Measurements from ENCODE around the gene MICOS13.

MICOS13 gene

DNA sequence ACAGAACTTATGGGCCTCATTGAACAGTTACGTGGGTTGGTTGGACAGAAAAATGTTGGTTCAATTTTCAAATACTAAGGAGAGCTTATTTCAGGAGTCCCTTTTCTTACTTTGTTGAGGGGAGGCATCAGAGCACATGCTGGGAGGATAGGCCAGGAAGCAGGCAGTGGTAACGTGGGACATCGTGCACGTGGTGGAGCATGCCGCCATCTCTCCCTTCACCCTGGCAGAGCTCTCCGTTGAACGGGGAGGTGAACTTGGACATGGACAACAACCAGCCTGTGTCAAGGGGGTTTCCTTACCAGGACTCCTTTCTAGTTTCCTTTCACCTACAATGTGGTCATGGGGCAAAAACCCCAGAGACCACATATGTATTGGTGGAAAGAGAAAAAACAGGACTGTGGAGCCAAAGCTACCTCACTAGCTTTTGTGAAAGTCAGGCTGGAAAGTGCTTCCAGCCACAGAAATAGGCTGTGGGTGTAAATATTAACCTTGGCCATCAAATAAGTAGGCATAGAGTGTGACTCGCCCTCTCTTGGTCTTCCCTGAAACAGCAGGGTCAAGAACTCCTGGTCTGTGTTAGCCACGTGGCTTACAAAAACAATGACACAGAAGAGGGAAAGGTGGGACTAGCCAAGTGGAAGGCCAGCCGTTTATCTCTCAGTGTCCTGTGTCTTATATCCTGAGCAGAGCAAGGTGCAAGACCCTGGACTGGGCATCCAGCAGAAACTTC is 14.4 kb downstream of the MICOS13 start:
- peak; percentile 82 for FAIRE-seq

DNA sequence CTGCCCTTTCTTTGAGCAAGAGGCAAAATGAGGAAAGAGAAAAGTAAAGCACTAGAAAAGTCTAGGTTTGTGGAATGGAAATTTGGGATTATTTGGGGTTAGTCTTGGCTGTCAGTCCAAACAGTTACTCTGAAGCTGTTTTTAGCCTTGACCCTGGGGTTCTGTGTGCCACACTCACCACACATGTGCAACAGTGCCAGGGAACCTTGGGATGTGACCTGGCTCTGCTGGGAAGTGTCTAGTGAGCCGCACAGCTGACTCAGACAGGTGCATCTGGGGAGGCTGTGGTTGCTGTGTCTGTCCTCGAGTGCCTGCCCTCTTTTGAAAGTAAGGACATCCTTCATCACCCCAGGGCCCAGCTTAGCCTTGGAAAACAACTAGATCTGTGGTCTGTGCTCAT is 15.8 kb downstream of the MICOS13 start:
- FAIRE-seq: no peak

DNA sequence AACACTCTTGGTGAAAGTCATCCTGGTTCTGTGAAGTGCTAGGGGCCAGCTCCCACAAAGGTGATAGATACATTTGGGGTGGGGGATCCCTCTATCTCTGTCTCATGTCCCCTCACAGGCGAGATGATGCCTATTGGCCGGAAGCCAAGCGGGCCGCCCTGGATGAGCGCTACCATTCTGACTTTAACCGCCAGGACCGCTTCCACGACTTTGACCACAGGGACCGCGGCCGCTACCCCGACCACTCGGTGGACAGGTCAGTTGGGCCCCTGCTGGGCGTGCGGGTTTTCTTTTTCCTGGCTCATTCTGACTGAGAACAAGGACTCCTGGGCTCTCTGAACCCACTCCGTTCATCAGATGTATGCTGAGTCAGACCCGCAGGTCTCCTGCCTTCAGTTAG is 16.4 kb downstream of the MICOS13 start:
- FAIRE-seq: no peak

DNA sequence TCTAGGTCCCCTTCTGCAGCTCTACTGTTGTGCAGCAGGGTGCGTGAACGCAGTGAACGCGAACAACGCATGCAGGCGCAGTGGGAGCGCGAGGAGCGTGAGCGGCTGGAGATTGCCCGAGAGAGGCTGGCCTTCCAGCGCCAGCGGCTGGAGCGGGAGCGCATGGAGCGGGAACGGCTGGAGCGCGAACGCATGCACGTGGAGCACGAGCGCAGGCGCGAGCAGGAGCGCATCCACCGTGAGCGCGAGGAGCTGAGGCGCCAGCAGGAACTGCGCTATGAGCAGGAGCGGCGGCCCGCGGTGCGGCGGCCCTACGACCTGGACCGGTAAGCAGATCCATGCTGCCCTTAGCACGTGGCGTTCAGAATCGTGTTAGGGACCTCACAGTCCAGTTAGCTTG is 18.8 kb downstream of the MICOS13 start:
- no peak for FAIRE-seq

DNA sequence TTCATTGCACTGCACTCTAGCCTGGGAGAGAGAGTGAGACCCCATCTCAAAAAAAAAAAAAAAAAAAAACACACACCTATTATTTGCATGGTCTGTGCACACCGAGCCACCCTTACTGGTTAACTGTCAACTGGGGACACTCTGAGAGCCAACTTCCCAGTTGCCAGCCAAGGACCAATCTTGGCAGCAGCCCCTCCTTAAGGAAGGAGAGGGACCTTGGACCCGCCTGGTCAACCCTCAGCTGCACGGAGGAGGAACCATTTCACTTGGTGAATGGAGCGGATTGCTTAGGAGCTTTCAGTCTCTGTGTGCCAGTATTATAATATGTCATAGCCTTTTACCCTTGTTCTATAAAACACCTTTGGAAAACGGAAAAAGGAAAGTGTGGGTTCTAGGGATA is 24.9 kb downstream of the MICOS13 start:
- no peak for FAIRE-seq

DNA sequence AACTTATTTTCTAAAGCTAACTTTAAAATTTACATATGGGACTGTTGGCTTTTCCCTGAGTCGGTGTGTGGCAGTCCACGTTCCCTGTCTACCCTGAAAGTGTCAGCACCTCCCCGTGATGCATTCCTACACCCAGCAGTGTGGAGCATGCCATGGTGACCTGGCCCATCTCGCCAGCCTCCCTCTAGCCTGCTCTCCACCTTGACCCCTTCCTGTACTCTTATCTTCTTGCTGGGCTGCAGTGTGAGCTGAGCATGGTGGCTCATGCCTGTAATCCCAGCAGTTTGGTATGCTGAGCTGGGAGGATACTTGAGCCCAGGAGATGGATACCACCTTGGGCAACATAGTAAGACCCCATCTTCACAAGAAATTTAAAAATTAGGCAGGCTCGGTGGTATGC is 25.4 kb downstream of the MICOS13 start:
- no peak for FAIRE-seq

DNA sequence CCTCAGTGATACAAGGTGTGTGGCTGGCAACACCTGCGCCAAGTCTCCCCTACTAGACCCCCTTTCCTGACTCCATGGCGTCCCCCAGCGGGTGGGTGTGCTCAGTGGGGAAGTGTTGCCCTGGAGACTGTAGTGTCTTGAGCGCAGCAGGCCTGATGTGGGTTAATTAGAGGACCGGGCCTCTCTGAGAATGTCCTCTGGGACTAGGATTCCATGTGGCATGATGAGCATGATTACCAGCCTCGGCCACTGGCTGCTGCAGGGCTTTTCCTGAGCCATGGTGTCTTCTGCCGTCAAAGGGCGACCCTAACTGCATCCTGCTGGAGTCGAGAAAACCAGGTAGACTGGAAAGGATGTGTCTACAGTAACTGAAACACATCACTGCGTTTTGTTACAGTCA is 28.1 kb downstream of the MICOS13 start:
- no peak for FAIRE-seq

DNA sequence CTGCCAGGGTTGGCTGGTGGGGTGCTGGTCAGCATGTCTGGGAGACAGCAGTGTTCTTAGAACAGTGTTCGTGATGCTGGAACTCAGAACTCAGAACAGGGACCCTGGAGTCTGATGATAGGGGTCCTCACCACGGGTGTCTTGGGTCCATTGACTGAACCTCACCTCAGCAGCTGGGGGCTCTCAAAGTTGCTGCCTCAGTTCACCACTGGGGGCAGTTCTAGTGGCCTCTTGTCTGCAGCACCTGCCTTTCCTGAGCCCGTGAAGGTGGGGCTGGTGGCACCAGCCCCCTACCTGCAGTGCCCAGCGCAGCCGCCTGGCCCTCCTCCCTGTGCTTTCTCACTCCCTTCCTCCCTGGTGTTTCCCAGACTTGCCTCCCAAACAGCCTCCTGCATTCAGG is 29.0 kb downstream of the MICOS13 start:
- FAIRE-seq: no peak

DNA sequence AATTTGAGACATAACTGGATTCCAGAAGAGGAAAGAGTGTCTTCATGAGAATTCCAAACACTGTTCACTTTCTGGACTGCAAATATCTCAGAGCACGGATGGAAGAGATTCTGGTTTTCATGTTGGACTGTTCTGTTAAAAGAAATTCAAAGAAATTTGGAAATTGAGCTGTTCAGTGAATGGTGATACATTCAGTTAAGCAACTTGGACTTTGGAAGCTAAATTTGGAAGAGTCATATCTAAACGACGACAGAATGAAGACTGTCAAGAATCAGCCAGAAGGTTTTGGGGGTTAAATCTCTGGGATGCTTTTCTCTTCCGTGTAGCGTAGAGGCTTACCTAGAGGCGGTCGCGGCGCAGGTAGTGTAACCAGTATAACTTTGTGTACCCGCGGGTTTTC is 31.9 kb downstream of the MICOS13 start:
- FAIRE-seq: no peak

DNA sequence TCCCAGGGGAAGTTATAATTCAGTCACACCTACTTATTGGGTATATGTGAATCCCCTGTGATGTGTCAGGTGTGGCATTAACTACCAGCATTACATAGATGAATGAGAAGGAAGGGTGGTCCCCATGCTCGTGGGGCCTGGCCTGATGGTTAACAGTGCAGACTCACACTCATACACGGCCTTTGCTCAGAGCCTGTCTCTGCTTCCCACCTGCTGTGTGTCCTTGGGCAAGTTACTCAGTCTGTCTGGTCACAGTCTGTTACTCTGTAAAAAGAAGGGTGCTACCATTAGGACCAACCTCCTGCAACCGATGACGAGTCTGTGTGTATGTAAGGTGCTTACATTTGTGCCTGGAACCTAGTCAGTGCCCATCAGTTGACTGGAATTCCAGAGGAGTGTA is 33.6 kb downstream of the MICOS13 start:
- FAIRE-seq: no peak

DNA sequence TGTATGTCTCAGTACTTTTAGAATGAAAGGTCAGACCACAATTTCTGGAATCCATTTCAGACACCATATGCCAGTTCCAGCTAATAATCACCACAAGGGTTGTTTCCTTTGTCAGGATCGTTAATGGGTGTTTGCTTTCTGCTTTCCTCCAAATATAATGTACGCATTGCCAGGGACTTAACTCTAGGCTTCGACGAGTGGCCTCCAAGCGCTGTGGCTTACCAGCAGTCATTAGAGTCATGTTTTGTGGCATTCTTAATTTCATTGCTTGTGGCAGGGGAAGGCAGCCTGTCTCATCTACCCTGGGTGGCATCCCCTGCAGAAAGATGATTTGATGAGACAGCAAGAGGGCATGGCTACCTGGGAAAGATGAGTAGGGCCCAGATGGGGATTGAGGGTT is 34.9 kb downstream of the MICOS13 start:
- FAIRE-seq: no peak

DNA sequence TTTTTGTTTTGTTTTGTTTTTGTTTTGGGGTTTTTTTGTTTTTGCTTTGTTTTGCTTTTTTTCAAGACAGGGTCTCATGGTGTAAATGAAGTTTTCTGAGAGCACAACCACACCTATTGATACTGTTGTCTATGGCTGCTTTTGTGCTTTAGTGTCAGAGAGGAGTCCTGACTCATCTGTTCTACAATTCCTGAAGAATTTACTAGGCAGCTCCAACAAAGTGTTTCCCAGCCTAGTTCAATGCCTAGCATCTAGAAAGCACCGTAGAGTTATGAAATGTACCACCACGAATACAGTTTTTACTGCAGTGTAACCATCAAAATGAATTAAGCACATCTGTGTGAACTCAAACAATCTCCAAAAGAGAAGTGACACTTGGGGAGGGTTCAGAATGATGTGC is 36.3 kb downstream of the MICOS13 start:
- FAIRE-seq: no peak

DNA sequence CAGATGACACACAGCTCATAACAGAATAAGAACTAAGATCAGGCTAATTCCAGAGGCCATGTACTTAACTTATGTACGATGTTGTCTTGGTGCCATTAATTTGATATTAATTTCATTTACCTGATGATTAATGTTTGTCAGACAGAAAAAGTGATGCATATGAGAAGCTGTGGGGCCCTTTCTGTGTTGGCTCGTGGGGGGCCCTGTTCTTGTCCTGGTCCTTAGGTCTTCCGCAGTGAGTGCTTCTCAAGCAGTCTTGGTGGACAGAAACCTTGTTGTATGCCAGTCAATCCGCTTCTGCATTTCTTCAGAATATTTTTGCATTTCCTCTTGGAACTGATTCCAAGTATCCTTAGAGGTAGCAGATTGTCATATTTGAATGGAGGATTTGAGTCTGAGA is 37.3 kb downstream of the MICOS13 start:
- no peak for FAIRE-seq

DNA sequence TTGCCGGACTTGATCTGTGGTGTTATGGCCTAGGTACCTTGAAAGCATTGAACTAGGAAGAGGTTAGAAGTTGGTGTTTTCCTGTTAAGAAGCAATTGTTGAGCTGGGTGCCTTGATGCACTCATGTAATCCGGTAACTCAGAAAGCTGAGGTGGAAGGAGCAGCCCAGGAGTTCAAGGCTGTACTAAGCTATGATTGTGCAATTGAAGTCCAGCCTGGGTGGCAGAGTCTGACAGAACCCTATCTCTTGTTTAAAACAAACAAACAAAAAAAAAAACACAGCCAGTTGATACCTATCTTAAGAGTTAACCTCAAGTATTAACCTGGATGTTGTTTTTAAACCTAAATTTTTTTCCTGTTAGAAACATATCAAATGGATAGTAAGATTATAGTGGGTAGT is 38.1 kb downstream of the MICOS13 start:
- FAIRE-seq: no peak

DNA sequence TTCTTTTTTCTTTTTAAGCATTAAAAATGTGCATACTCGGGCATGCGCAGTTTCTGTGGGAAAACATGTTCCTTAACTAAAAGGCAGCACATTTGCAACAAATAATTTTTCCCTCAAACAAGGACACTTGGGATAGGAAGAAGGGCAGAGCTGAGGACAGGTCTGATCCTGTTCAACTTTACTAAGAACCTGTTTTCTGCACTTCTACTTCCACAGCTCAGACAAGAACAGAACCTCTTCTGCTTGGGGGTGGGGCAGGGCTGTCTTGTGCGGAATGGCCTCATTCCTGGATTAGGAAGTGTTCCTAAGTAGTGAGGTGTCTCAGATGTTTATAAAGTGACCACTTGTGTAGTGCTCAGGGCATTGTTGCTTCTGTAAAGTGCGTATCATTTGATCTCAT is 39.1 kb downstream of the MICOS13 start:
- no peak for FAIRE-seq

DNA sequence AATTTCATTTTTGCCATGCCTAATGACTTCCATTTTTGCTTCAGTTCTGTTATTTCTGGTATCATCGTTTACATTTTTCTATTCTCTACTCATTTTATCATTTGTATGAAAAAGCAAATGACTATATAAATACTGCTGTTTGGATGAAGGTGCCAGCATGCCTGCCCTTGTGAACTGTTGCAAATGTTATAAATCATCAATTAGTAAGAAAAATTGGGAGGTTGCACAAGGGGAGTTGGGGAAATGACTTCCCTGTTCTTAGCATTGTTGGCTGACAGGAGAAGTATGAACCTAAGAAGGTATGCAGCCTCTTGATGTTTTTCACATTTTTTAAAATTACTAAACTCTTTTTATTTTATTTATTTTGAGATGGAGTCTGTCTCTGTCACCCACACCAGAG is 42.3 kb downstream of the MICOS13 start:
- no peak for FAIRE-seq

DNA sequence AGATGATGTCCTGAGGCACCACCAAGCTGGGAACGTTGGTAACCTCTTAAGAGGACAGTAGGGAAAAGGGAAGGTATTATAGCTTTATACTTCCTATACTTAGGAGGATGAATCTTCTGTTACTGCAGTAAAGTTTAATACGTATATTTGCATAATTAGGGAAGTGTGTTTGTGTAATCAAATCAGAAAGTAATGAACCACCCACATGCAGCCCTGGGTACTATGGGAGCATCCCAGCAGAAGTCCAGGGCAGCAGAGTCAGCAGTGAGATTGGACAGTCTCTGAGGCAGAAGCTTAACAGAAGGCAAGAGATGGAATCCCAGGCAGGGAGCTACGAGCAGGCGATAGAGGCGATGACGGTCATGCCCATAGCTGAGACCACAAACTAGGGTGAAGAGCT is 44.9 kb downstream of the MICOS13 start:
- no peak for FAIRE-seq

DNA sequence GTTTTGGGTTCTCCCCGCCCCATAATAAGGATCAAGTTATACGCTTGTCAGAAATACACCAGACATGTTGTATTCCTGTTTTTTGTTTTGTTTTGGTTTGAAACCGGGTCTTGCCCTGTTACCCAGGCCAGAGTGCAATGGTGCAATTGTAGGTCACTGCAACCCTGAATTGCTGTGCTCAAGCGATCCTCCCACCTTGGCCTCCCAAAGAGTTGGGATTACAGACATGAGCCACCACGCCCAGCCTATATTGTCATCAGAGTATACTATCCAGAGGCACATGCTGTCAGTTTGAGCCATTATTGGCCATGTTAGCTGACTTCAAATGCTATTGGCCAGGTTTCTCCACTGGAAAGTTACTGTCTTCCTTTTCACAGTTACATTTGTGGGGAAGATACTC is 47.7 kb downstream of the MICOS13 start:
- FAIRE-seq: no peak

DNA sequence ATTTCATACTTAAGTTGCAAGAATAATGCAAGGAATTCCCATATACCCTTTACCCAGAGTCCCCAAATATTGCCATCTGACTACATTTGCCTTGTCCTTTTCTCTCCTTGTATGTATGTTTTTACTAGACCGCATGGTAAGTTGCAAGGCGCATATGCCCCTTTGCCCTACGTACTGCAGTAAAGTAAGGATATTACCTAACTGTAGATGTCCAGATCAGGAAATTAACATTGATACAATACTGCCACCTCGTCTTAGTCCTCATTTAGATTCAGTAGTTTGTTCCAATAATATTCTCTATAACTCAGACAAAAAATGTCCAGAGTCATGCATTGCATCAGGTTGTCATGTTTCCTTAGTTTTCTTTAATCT is 48.1 kb downstream of the MICOS13 start:
- no peak for FAIRE-seq

DNA sequence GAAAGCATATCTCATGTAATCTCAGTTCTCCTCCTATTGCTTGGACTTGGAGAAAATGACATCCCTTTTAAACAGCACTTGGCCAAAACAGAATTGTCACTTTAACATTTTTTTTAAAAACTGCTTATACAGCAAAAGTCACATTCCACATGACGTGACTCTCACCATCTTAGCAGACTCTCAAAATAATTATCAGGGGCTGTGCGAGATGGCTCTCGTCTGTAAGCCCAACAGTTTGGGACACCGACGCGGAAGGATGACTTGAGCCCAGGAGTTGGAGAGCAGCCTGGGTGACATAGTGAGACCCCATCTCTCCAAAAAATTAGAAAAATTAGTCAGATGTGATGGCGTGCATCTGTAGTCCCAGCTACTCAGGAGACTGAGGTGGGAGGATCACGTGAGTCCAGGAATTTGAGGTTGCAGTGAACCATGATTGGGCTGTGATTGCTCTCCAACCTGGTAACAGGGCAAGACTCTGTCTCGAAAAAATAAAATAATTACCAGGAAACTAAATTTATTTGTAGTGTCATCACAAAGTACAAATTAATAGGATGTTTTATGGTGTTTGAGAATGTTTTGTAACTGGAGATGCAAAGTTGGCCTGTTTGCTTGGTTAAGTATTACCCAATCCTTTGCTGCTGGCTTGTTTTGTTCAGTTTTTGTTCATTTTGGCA is 48.6 kb downstream of the MICOS13 start:
- FAIRE-seq: no peak

DNA sequence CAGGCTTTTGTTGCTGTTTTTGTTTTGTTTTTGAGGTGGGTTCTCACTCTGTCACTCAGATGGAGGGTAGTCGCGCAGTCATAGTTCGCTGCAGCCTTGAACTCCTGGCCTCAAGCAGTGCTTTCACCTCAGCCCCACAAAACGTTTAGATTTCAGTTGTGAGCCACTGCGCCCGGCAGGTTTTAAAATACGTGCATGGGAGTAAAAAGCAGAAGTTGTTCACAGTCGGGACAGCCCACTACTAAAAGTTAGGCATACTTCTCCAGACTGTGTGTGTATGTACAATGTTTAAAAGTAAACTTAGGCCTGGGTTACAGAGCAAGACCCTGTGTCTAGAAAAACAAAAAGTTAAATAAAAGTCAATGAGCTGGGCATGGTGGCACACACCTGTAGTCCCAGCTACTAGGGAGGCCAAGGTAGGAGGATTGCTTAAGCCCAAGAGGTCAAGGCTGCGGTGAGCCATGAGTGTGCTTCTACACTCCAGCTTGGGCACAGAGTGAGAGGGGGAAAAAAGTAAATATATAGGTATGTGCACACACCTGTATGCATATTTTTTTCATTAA is 51.3 kb downstream of the MICOS13 start:
- FAIRE-seq: no peak

DNA sequence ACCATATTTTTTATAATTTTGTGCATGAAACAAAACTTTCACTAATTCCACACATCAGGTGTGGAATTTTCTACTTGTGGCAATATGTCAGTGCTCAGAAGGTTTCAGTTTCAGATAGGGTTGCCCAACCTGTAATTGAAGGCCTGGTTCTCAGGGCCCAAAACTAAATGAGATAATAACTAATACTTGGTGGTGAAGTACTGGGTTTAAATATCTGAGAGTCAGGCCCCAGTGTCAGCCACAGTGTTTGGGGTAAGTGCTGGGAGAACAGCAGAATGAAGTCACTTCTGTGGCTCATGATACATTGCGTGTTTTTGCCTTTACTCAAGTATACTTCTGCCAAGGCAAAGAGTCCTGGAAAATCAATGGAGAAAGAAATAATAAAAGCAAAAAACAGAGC is 51.9 kb downstream of the MICOS13 start:
- FAIRE-seq: no peak
